ENCODE data around the gene SAMD10.
"Not testable (repeated sequence)": the region's sequence is repeated elsewhere in the genome, so short reads cannot be mapped to it uniquely, and the experiment has no call there.

Gene SAMD10

DNA sequence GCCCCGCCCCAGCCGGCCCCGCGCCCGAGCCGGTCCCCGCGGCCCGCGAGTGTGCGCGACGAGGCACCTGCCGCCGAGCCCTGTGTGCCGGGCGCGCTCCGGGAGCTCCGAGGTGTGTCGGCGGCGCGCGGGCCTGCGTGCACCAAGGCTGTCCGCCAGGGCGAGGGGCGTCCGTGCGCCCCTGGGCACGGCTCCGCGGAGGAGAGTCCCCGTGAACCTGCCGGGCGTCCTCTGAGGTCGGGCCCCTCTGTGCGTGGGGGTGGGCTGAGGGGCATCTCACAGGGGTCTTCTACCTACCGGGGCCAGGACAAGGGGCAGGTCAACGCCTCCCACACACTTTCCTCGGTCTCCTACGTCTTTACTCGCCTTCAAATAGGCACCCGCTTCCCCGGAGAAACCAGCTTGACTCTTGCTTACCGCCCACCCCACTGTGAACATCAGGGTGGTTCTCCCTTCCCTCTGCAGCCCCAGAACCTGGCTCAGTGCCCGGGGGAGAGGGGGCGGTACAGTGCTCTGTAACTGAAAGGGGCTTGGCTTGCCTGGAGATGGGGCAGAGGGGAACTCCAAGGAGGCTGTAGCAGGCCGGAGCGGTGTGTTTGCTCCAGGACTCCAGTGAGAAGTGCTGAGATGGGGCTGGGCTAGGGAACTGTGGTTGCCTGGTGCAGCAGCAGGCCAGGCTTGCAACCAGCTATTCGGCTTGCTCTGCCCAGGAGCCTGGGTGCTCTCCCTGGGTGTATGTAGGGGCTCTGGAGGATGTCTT, at the start of gene SAMD10:
TSS of gene SAMD10 (minus strand) at position 86 of the 760 bp plus-strand sequence. CDS start 175 bp downstream, outside the sequence.
- DNase-seq, result peak; percentile 93

DNA sequence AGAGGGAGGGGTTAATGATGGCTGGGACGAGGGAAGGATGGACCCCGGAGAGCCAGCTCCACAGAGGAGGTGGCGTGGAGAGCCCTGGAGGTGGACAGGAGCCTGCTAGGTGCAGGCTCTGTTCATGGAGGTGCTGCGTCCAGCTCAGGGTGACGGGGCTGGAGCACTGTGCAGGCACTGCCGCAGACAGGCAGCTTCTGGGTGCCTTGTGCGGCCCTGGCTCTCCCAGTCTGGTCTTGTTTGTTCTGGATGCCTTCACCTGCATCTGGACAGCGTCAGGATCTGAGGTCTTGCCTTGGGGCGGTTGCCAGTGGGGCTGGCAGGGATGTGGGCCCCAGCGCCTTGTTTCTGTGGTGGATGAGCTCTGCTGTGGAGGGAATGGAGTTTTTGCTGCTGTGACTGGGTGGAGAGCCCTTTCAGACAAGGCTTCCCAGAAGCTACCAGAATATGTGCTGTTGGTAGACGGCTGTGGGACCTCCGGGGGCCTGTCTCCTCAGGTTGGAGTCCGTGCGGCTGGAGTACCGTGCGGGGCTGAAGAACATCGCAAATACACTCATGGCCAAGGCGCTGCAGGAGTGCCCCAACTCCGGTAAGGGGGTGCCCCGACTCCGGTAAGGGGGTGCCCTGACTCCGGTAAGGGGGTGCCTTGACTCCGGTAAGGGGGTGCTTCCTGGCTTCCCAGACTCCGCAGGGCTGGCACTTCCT, 48.7 kb upstream of the SAMD10 start:
- DNase-seq, result no peak

DNA sequence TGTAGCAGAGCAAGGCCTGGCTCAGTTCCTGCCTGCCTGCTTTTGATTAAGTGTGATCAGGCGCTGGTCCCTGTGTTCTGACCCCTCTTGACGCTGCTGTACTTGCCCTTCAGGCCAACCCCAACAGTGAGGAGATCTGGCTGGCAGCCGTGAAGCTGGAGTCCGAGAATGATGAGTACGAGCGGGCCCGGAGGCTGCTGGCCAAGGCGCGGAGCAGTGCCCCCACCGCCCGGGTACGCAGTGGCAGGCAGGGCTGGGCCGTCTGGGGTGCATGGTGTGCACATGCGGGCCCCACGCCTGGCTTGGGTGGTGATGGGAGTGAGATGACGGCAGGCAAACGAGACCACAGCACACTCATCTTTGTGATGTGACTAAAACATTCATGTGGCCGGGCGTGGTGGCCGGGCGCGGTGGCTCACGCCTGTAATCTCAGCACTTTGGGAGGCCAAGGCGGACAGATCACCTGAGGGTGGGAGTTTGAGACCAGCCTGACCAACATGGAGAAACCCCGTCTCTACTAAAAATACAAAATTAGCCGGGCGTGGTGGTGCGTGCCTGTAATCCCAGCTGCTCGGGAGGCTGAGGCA, 46.5 kb upstream of the SAMD10 start:
- no peak for DNase-seq

DNA sequence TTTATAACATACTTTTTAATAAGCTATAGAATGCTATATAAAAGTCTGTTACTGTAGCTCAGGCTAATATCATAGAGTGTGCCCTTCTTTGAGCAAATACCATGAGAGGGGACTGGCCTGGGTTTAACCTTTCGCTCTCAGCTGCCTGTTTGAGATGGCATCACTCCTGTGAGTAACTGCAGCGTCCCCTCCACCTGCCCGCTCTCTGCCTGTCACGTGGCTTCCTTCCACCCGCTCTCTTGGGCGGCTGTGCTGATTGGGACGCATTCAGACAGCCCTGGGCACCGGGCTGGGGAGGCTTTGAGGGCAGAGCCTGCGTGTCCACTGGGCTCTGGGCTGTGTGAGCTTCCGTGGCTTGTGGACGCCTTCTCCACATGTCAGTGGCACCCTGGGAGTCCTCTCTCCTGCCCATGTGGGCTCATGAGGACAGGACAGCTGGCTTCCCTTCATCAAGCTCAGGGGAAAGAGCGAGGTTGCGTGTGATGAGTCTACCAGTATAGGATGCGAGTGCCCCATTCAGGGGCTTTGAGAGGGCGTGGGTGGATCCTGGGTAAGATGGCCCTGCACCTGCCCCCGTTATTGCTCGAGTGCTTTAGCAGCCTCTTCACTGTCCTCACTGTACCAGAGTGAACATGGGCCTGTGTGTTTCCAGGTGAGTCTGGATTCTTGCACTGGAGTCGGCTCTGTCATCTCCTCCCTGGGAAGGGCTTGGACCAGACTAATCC, 45.8 kb upstream of the SAMD10 start:
- DNase-seq, result no peak

DNA sequence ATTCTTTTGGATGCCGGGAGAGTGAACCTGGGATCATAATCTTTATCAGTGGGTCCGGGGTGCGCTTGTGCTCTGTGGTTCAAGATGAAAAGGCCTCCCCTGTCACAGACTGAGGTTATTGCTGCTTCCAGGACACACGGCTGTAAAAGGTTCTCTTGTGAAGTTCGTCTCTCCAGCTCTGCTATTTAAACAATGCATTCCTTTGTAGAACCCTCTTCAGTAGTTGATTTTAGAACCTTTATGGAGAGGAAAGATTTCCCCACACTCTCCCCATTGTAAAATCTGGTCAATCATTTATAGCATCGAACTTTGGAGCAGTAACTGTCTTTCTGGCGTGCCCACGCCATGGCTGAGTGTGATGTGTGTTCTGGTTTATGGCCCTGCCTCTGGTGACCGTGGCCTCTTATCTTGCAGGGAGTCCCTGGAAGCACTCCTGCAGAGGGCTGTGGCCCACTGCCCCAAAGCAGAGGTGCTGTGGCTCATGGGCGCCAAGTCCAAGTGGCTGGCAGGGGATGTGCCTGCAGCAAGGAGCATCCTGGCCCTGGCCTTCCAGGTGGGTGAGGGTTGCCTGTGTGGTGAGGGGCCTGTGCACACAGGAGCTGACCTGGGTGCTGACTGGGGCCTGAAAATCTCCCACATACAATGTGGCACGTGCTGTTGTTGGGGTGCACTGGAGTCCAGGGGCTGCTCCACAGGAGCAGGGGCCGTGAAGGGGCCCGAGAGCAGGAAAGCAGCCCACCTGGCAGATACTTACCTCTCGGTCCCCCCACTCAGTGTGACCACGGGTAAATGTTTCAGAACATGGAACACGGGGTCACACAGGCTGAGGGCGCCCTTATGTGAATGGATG, 44.9 kb upstream of the SAMD10 start:
- no peak for DNase-seq

DNA sequence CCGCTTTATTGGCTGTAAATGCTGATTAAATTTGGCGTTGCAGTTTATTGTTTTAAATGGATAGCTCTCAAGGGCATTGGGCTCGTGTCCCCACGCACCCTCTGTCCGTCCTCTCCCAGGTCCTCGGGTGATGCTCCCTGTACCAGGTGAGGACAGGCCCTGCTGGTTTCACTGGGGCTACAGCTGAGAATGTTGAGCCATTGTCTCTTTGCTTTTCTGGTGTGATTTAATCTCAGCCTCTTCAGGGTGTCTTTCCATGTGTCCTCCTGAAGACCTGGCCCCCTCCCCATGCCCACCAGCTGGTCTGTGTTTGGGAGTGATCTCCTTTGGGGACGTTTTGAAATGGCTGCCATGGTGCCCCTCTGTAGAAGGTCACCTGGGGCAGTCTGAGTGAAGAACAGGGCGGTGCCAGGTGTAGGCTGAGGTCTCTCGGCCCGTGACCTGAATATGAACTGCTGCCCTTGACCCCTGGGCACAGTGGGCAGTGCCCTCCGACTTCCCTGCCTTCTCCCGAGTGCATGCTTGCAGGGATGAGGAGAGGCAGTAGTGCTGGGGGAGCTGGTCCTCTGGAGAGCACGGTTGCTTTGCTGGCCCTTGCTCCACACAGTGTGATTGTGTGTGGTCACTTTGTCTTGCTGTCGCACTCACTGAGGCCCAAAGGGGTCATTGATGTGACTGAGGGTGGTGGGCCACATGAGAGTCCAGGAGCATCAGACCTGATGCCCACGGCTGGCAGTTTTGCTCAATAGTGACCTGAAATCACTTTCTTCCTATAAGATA, 44.1 kb upstream of the SAMD10 start:
- no peak for DNase-seq

DNA sequence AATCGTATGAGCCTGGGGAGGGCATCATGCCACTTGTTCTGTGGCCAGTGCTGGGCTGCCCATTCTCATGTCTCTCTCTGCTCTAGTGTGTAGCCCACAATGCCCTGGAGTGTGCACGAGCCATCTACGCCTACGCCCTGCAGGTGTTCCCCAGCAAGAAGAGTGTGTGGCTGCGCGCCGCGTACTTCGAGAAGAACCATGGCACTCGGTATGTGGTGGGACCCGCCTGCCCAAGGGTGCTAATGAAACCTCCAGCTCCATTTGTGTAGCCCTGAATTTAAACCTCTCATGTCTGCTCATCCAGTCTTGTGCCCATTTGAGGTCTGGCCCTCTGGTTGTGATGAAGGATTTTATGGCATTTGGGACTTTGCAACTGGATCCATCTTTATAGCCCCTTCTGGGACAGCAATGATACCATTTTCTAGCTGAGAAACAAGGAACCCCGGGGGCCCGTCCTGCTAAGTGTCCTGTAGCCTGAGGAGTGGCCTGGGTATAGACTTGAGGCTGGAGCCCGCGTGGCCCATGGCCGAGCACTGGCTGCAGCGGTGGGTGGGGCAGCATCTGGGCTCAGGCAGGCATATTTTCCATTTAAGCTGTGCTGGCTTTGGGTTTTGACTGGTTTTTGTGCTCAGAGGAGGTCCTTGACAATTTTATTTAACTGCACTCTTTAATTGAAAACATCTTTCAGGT, 43.4 kb upstream of the SAMD10 start:
- DNase-seq, result no peak

DNA sequence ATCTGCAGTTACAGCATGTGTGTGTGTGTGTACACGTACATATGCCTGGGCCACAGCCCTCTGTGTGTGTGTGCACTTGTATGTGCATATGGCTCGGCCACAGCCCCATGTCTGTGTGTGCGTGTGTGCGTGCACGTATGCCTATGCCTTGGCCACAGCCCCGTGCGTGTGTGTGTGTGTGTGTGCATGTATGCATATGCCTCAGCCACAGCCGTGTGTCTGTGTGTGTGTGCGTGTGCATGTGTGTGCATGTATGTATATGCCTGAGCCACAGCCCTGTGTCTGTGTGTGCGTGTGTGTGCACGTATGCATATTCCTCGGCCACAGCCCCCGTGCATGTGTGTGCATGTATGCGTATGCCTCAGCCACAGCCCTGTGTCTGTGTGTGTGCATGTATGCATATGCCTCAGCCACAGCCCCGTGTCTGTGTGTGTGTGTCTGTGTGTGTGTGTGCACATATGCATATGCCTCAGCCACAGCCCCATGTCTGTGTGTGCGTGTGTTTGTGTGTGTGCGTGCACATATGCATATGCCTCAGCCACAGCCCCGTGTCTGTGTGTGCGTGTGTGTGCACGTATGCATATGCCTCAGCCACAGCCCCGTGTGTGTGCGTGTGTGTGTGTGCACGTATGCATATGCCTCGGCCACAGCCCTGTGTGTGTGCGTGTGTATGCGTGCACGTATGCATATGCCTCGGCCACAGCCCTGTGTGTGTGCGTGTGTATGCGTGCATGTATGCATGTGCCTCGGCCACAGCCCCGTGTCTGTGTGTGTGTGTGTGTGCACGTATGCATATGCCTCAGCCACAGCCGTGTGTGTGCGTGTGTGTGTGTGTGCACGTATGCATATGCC, 41.9 kb upstream of the SAMD10 start:
- DNase-seq, result no peak

DNA sequence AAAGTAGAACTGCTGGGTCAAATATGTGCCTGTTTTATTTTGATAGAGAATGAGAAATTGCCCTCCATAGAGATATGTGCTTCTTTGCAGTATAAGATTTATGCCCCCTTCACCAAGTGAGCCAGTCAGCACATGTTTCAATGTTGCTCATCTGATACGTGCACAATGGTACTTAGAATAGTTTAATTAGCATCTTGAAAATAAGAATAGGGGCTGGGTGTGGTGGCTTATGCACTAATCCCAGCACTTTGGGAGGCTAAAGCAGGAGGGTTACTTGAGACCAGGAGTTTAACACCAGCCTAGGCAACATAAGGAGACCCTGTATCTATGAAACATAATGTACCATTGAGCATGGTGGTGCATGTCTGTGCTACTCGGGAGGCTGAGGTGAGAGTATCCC, 36.2 kb upstream of the SAMD10 start:
- no peak for DNase-seq

DNA sequence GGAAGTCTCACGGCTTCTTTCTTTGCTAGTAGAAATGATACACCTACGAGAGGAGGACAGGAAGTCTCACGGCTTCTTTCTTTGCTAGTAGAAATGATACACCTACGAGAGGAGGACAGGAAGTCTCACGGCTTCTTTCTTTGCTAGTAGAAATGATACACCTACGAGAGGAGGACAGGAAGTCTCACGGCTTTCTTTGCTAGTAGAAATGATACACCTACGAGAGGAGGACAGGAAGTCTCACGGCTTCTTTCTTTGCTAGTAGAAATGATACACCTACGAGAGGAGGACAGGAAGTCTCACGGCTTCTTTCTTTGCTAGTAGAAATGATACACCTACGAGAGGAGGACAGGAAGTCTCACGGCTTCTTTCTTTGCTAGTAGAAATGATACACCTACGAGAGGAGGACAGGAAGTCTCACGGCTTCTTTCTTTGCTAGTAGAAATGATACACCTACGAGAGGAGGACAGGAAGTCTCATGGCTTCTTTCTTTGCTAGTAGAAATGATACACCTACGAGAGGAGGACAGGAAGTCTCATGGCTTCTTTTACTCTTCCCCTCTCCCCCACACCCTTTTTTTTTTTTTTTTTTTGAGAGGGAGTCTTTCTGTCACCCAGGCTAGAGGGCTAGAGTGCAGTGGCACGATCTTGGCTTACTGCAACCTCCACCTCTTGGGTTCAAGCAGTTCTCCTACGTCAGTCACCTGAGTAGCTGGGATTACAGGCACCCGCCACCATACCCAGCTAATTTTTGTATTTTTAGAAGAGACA, 33.1 kb upstream of the SAMD10 start:
- not testable (repeated sequence) for DNase-seq

DNA sequence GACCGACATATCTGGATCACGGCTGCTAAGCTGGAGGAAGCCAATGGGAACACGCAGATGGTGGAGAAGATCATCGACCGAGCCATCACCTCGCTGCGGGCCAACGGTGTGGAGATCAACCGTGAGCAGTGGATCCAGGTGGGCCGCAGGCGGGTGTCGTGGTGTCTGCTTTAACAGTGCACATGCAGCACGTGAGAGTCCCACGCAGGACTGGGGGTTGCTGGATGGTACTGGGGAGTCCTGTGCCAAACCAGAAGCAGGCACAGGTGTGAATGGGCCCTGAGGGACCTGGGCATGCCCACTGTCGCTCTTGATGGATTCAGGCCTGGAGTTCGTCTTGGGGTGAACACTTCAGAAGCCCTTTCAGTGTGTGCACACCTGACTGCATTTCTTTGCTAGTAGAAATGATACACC, 31.9 kb upstream of the SAMD10 start:
- DNase-seq, result no peak

DNA sequence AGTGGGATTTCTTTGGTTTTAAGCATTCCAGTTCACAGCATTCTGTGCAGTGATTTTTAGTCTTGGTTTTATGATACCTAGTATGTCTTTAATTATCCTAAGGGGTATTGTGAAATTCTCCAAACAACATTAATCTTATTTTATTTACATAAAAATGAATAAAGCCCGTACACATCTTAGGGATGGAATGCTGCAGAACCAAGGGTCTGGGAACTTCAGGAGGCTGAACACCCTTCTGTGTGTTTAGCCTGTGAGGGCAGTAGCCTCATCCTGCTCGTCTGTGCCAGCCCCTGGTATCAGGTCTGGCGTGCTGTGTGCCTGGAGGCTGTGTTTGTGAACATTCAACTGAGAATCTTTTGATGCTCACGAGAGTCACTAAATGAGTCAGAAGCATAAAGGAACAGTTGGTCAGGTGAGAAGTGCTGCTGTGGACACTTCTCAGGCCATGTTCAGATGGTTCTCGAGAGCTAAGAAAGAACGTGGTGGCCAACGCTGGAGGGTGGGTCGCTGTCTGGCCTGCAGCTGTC, 31.3 kb upstream of the SAMD10 start:
- DNase-seq, result no peak

DNA sequence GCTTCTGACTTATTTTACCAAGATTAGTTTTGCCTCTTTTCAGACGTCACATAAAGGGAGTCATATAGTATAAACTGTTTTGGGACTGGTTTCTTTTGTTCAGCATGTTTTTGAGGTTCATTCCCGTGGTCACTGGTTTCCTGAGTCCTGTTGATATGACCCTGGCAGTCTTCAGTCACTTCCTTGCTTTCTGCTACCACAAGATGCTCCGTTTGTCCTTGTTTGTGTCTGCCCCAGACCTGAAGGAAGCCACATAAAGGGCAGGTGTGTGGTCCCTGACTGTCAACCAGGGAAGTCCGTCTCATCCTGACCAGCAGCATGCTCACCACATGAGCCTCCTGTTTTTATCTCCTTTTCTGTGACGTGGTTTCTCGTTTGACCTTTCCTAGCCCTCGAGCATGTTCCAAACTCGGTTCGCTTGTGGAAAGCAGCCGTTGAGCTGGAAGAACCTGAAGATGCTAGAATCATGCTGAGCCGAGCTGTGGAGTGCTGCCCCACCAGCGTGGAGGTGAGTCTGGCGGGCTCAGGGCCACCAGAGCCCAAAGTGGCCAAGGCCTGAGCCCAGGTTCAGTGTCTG, 30.5 kb upstream of the SAMD10 start:
- no peak for DNase-seq

DNA sequence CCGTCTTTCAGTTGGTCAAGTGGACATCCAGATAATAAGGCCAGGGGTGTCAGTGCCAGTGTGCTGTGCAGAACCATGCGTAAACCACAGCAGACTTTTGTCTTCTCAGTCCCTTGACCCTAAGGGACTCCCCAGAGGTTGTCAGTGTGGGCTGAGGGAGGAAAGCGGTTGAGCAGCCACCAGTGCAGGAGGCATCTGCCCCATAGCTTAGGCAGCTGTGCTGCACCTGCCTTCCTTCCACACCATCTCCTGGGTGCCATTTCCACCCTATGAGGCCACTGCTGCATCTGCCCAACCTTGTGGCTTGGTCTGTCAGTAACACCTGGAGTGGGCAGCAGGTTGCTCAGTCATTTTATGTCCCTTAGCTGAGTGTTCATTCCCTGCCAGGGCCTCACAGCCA, 27.5 kb upstream of the SAMD10 start:
- no peak for DNase-seq

DNA sequence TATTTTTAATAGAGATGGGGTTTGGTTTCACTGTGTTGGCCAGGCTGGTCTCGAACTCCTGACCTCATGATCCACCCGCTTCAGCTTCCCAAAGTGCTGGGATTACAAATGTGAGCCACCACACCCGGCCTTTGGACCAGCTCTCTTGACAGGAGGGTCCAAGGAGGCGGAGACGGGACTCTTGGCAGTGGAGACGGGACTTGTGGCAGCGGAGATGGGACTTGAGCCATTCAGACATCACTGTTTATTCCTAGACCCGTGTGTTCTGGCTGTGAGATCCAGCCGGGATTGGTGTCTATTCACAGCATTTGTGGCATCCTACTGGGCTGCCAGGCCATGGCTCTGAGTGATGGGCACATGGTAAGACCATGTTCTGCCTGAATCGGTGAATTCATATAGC, 27.0 kb upstream of the SAMD10 start:
- no peak for DNase-seq

DNA sequence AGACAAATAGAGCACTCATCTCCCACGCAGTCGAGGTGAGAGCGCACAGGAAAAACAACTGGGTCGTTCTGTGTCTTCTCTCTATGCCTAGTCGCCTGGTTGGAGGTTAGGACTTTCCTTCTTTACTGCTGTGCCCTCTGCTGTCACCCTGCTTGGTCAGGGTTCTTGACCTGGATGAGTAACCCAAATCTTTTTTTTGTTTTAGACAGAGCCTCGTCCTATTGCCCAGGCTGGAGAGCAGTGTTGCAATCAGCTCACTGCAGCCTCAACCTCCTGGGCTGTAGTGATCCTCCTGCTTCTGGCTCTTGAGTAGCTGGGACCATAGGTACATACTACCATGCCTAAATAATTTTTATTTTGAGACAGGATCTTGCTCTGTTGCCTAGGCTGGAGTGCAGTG, 26.0 kb upstream of the SAMD10 start:
- DNase-seq, result no peak

DNA sequence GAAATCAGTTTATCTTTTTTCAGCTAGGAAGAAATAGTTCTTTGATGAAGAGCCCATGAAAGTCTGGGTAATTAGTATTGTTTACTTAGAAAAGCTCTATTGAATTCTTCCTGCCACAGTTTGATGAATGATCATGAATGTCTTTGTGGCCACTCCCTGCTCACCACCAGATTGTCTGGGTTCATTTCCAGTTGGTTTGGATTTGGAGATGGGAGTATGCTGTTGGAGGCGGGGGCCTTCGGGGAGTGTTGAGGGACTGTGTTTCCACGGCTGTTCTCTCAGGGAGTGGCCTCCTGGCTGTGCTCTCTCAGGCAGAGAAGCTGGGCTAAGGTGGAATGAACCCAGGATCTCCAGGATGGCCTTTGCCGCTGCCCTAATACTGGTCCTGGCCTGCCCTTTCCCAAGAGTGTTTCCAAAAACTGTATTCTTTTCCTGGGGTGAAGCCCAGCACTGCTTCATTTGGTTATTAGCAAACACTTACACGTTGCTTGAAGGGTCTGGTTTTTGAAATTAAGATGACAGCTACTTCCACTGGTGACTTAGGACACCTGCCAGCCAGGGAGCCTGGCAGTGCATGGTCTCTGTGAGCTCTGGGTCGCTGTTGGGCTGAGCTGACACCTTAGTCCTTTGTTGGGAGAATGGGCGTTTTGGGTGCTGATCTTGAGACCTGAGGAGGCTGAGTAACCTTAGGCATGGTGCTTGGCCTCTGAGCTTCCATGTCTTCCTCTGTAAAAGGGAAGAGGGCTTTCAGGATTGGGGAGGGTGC, 24.7 kb upstream of the SAMD10 start:
- DNase-seq, result no peak

DNA sequence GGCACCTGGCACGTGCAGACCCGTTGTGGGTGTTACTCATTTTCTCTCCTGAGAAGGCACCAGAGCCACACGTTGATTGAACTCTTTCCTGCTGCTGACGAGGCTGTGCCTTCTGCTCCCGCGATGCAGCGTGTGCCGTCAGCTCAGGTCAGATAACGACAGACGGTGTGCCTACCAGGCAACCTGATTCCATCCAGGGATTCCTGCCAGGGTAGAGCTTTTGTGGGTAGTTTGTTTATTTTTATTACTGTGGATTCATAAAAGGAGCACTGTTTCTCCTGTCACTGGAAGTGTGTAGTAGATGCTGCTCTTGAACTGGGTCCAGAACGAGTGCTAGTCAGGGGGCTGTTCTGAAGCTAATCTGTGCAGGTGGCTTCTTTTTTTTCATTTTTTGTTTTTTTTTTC, 22.2 kb upstream of the SAMD10 start:
- DNase-seq, result no peak

Data from stimulated activated CD4-positive, alpha-beta T cell treated with anti-CD3 and anti-CD28 coated beads, Interleukin-15, amount 100 ng/mL, for 24 hours (primary cell).